SHP77 treated with DMSO at 0.1 percent for 48 hours (cell line): Measurements from ENCODE around the gene FAM47E.

ENCODE experiments used
- DNase-seq: peaks from one replicate; lab custom pipeline; 2025; lab: John Stamatoyannopoulos, UW

Gene FAM47E

DNA sequence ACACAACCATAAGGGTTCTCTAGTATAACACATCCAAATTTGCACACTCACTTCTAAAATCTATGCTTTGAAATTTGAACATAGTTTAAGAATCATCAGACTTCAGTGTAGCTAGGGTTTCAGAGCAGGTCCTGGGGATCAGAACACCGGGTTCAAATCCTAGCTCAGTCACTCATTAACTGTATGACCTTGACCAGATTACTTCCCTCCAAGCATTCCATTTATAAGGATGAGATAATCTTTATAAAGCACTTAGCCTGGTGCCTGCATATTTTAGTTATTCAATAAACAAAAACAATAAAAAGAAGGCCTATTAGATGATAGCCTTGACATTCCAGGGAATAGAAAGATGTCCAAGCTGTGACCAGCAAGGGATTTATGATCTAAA, 50.2 kb downstream of the FAM47E start:
- DNase-seq: no peak

DNA sequence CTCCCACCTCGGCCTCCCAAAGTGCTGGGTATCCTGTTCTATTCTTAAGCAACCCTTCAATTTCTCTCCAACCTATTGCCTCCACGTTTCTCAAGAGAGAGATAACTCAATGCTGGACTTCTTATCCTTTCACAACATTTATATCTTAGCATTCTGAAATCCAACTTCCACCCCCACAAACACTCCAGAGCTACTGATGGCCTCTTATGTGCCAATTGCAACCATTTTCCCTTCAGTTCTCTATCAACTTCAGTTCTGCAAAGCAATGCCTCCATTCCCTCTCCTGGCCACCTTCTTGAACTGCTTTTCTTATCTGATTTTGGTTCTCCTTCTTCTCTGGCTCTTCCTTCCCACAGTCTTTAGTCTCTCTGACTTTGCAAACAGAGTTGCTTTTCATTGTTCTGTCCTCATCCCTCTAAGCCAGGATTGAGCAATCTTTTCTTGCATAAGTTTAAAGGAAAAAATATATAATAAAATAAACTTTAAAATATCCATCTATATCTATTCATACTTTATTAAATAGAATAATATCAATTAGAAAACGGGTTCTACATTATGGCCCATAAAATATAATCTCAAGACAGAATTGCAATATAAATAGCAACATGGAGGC, 51.4 kb downstream of the FAM47E start:
- no peak for DNase-seq

DNA sequence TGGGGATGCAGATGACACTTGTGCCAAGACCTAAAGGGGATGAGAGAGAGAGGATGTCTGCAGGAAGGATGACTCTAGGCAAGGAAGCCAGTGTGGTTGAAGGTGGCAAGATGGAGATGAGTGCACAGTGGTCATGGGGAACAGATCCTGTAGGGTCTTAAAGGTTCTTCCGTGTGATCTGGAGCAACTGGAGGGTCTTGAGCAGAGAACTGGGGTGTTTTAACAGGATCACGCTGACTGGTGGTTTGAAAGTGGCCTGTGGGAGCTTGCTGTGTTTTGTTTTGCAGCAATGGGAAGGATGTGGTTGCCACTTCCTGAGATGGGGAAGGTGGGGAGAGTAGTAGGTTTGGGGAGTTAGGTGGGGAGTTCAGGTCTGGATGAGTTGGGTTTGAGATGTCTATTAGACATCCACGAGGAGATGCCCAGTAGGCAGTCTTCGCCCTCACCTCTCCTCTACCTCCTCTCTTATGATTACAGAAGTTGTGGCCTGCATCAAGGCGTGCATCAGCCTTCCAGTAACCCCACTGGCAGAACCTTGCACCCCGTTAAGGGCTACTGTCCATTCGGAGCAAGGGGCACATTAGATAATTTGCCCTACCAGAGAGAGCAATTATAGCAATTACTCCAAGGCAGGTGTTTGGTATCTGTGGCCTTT, 53.6 kb downstream of the FAM47E start:
- no peak for DNase-seq

DNA sequence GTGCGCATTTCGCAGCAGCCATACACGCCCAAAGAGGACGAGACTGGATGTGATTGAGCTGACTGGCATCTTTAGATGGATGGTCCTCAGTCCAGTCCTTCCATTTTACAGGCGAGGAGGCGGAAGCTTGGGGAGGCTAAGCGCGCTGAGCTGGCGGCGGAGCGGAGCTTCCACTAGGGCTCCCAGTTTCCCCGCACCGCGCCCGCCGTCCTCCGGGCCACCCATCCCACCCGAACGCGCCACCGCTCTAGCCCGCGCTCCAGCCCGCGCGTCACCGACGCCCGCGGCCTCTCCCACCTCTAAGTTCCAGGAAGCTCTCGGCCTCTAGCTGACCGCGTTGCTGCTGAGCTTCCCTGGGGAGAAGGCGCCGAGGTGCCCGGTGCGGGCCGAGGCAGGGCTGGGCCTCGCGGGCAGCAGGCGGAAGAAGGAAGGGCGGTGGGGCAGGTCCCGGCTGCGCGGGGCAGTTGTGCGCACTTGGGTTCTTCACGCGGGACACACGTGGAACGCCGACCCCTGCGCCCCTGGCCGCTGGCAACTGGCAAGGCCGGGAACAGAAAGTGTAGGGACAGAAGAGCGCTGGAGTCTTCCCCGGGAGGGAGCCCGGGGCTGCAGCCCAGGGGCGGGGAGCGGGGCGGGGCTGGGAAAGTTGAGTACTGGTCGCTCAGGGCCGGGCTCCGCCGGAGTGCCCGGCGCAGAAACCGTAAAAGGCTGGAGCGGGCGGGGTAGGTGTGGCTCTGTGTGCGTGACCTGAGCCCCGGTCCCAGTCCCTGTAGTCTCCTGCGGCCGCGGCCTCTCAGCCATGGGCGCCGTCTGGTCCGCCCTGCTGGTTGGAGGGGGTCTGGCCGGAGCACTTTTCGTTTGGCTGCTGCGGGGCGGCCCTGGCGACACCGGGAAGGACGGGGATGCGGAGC, 54.7 kb downstream of the FAM47E start, which contains the start of gene STBD1:
Gene STBD1, plus strand, starts transcription at position 763 of the 911 bp plus-strand sequence. Its CDS starts 37 bp downstream, at position 800.
- DNase-seq: peak; percentile 44

DNA sequence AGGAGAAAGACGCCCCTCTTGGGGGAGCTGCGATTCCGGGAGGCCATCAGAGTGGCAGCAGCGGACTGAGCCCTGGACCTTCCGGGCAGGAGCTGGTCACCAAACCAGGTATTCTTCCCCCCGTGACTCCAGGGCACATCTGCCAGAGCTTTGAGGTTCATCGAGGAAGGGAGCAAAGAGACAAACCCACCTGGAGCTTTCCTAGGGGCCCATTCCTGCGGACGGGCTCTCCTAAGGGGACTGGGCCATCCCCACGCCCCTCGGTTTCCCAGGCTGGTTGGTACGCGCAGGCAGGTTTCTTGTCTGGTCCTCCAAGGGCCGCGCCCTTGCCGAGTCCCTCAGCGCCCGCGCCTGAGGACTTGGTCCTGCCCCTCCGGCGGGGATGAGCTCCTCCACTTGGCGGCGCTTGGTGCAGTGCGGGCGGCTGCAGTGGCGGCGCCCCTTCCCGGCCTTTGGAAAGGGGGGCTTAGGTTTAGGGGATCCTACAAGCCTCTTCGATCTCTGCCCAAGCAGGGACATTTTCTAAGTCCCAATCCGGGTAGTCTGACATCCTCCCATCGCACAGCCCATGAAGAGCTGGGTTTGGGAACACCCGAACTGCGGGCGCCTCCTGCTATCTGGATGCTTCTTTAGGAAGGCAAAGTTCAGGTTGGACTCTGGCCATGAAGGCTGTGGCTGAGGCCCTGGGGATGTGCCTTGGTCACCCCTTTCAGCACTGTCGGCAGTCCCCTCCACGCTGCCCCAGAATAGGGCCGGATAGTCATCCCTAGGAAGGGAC, 55.5 kb downstream of the FAM47E start:
- no peak for DNase-seq

DNA sequence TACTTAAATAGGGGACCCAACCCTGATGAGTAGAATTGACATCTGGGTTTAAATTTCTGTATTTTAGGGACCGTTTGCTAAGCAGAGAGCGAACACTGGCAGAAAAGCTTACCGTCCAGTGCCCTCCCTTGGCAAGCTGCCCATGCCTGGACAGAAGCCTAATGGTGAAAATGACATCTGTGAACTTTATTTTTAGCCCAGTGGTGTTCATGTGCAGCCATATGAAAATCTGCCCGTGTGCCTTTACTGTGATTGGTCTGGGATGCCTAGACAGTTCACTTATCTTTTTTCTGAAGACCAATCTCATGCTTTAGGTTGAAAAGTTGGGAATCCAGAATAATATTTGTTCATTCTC, 56.1 kb downstream of the FAM47E start:
- DNase-seq: peak; percentile 32

DNA sequence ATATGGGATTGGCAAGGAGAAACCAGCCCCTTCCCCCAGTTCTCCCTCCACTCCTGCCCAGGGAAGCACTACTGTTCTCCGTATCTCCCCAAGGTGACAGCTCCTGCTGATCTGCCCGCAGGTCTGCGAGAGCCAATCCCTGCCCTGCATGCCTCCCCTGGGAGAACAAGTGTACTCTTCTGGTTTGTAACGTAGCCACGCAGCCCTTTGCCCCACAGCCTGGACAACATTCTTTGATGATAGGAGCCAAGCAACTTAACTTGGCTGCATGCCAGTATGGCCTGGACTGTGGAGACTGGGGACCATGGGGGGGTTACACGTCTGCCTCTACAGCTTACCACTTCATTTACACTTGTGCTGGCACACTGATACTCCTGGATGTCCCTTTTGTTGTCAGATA, 57.0 kb downstream of the FAM47E start:
- DNase-seq: no peak

DNA sequence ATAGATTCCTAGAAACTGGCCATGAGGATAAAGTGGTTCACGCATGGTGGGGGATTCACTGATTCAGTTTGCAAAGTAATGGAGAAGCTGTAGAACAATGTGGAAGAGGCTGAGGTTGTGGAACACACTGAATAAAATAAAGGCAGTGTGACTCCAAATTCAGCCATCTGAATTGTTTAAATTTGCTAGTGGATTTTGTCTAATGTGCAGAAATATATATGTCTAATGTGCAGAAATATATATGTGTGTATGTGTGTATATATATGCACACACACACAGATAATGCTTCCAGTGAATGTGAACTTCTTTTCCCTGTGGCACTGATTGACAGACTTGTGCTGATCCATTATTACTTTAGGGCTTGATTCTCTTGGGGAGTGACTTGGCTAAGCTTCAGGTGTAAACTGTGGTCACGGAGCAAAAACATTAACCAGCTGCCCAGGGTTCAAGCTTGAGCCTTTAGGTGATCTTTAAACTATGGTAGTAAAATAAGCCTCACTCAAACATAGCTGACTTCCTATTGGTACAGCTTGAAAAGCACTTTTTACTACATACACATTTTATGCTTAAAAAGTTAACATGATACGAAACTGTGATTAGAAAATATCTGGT, 58.5 kb downstream of the FAM47E start:
- no peak for DNase-seq

DNA sequence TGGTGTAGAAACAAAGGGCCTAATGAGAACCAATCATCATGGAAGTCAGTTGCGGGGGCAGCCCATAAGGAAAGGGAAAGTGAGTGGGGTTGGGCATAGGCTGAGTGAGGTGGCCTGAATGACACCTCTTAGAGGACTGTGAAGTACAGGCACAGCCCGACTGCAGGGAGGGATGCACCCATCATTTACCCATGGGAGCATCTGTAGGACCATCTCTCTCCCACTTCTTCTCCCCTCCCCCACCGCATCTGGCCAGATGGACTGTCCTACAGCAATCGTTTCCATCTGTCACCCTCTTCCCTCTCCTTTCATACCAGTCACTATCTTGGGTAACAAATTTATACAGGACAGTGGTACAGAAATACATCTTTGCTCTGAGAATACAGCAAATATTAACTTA, 59.2 kb downstream of the FAM47E start:
- DNase-seq: no peak

DNA sequence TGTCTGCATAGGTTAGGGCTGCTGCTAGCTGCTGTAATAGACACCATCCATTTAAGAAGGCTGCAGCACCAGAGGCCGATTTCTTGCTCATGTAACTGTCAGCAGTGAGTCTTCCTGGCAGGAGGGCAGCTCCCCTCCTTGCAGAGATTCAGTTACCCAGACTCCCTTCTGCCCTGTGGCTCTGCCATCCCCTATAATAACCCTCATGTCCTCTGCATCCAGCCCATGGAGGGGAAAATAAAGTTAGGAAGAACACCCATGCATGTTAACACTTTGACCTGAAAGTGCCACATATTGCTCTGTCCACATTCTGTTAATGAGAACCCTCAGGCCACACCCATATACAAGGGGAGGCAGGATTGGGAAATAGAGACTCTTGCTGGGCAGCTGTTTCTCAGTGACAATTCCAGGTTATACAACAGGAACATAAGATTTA, 60.4 kb downstream of the FAM47E start:
- no peak for DNase-seq

DNA sequence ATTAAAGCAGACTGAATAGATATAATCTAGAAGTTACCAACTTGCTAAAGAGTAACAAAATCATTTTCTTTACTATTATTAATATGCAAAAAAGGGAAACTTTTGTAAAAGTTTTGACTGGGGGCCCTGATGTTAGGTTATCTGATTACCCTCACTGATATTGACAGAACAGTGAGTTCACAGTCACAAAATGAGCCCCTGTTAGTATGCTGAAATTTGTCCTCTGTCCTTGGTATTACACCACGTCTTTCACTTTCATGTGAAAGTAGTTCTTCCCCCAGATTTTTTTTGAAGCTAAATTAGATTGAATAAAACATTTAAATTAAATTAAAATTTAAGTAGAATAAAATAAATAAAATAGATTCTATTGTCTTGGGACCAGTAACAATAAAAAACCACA, 60.9 kb downstream of the FAM47E start:
- DNase-seq: no peak

DNA sequence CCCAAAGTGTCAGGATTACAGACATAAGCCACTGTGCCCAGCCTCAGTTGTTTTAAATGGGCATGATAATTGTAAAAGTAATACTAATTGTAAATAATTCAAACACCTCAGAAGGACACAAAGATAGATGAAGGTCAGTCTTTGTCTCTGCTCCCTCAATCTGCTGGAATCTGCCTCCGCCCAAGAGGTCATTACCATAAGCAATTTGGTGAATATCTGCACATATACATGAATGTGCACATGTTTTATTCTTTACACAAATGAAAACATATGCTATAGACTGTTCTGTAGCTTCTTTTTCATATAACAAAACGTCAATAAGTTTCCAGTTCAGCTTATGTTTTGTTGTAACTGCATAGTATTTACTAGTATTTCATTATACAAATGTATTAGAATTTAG, 62.0 kb downstream of the FAM47E start:
- no peak for DNase-seq

DNA sequence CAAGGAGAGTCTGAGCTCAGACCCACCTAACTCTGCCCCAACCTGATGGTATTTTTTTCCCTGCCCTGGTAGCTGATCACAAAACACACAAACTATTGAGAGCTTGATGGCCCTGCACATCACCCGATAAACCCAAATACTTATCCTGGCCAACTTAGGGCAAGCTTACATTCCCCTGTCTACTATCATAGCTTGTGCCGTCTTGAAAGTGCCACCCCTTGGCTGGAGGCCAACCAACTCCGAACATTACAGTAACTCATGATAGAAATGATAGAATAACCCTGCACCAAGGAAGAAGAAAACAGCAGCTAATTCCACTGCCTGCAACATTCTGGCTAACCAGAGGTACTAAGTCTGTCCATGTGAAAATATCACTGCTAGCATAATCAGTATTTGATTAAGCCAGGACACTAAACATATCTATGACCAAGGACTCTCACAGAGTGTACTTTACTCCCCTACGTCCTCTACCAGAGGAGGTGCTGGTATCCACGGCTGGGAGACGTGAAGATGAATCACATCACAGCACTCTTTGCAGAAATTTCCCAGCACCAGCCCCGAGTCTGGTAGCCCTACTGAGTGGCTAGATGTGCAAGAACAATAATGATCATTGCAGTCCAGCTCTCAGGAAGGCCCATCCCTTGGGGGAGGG, 63.9 kb downstream of the FAM47E start:
- DNase-seq: no peak

DNA sequence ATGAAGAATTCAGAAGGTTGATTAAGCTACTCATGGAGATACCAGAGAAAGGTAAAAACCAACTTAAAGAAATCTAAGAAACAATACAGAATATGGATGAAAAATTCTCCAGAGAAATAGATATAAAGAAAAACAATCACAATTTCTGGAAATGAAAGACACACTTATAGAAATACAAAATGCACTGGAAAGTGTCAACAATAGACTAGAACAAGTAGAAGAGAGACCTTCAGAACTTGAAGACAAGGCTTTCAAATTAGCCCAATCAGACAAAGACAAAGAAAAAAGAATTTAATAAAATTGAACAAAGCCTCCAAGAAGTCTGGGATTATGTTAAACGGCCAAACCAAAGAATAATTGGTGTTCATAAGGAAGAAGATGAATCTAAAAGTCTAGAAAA, 64.6 kb downstream of the FAM47E start:
- no peak for DNase-seq

DNA sequence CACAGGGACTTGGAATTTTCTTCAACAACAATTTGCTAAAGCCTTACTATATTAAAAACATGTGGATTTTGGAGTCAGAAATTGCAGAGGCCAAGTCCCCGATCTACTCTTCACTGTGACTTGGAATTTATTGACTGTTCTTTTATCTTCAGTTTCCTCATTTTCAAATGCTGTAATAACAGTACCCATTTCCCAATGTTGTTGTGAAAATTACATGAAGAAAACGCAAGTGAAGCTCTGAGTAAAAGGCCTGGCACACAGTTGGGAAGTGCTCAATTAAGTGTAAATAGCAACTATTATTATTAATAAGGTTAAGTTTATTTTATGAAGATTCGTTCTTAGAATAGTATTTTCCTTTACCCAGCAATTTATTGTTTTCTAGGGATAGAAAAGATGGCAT, 70.7 kb downstream of the FAM47E start:
- DNase-seq: no peak

DNA sequence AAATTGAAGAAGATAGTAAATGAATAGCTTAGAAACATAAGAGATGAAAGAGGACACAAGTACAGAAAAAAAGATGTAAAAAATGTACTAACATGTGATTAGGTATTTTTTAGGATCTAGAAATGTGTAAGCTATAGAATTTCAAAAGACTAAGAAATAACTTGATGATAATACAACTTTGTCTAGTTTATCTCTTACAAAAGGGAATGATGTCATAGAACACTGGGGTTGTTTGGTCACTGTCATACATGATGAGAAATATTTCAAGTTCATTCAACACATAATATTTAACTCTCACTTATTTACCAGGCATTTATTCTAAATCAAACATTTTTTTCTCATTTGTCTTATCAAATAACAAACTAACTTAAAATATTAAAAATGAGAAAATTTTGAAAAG, 73.6 kb downstream of the FAM47E start:
- no peak for DNase-seq

DNA sequence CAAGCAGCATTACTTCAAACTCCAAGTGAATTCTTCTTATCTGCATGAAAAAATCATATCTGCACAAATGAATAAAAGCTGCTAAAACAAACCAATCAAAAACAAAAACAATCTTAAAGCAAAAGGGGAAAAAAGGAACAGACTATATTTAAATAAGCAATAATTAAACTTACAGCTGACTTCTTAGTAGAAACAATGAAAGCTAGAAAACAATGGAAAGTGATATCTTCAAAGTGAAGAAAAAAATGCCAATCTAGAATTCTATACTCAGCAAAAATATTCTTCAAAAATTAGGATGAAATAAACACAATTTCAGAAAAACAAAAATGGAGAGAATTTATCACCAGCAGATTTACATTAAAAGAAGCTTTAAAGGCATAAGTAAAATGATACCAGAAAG, 75.0 kb downstream of the FAM47E start:
- DNase-seq: no peak
